Testis (tissue), 3 donors: ENCODE measurements around the gene MEIS2. TPM values are rescaled to one million over a fixed set of nuclear protein-coding genes. Genes with fewer than 3 reads are reported as not detected.
A peak's percentile ranks its signal among the peaks of the same experiment; 100 is the strongest.

ENCODE experiments used
- DNase-seq: peaks from one replicate; pipeline ENCODE4 v3.0.0-alpha.2; 2019
- H3K27ac ChIP-seq, 2 donors: fragments of 200-600 bp; sonication (generic); one replicate each; pipeline ENCODE4 v1.5.1; 2019
- H3K27me3 ChIP-seq: fragments of 200-600 bp; sonication (generic); one replicate; pipeline ENCODE4 v1.5.1; 2019
- H3K36me3 ChIP-seq: fragments of 200-600 bp; sonication (generic); one replicate; pipeline ENCODE4 v1.5.1; 2017; ENCODE audit warnings: low read depth; ENCODE audit errors: missing control alignments
- H3K4me1 ChIP-seq: fragments of 200-600 bp; sonication (generic); one replicate; pipeline ENCODE4 v1.5.1; 2019
- H3K4me3 ChIP-seq, 2 donors: fragments of 200-600 bp; sonication (generic); one replicate each; pipeline ENCODE4 v1.5.1; 2017 to 2019
- H3K9me3 ChIP-seq: fragments of 200-600 bp; sonication (generic); one replicate; pipeline ENCODE4 v1.5.1; 2017
- POLR2A ChIP-seq: fragments of 450-650 bp; IDR thresholded peaks from one replicate; pipeline ENCODE4 v1.6.1; 2017; ENCODE audit warnings: antibody characterized with exemption, mild to moderate bottlenecking, moderate library complexity
- WGBS, 2 donors: methylation state at CpG; one replicate each; pipeline ENCODE4 v1.1.5; 2018; 5-methylcytosine and 5-hydroxymethylcytosine counted together
- intact Hi-C: fragments of 100-400 bp; cut with DNase I; formaldehyde crosslinking; loops from one replicate; pipeline ENCODE4 v1.15.1; 2023; ENCODE audit warnings: low total_unique reads
- polyA plus RNA-seq: library from polyadenylated mRNA; stranded (reverse); fragments of 350-450 nt; fragmentation: Illumina TruSeq; extraction: RNeasy Lipid Tissue Mini Kit (QIAGEN cat#74804); gene quantifications from one replicate; pipeline ENCODE4 v1.2.3, GENCODE V29; 2014; ENCODE audit warnings: low read depth, low replicate concordance; ENCODE audit not compliant: insufficient read depth
- total RNA-seq, 2 donors: library from RNA; depleted of rRNA; stranded (reverse); fragments of >200 nt; gene quantifications; one replicate each; pipeline ENCODE4 v1.2.3, GENCODE V29; 2016
- TF ChIP-seq, protein P1 (sequence below), 3 experiments: fragments of 450-650 bp in 2 of 3; fragments of 200-600 bp in 1 of 3; sonication (generic) in 1 of 3; IDR thresholded peaks; one replicate each; pipeline ENCODE4 v1.5.1; 2016 to 2019; ENCODE audit warnings: antibody characterized with exemption in 3 of 3, mild to moderate bottlenecking in 2 of 3, moderate library complexity in 1 of 3

MEIS2 gene
- total and polyA plus RNA-seq, 3 donors from 2014 or later: 7.0 to 19.4 (median 15.7) TPM

DNA sequence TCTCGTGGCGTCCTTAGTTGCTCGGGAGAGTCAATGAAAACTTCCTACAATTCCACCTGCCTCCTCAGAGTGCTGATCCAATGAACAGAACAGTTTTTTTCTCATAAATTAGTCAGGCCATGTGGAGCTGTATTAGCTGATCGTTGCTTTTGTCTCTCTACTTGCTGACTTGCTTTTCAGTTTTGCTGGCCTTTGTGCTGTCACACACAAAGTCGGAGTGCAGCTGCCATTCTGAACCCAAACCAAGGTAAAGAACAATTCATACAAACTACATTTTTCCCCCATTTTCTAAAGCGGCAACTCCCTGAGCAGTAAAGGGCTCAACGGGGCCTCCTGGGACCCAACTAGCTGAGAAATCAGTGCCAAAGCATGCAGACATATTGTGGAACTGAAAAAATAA is 43.1 kb downstream of the MEIS2 start:
- Histone ChIP-seq H3K36me3 (peaks cover 3% of the 10 kb centered on the region), H3K4me3 (no peak overlapping the region), H3K27me3 (no peaks in the 10 kb centered on the region), H3K4me1 (no peaks in the 10 kb centered on the region), H3K9me3 (no peaks in the 10 kb centered on the region), H3K27ac (no peak overlapping the region)
- TF ChIP-seq, protein P1, sequence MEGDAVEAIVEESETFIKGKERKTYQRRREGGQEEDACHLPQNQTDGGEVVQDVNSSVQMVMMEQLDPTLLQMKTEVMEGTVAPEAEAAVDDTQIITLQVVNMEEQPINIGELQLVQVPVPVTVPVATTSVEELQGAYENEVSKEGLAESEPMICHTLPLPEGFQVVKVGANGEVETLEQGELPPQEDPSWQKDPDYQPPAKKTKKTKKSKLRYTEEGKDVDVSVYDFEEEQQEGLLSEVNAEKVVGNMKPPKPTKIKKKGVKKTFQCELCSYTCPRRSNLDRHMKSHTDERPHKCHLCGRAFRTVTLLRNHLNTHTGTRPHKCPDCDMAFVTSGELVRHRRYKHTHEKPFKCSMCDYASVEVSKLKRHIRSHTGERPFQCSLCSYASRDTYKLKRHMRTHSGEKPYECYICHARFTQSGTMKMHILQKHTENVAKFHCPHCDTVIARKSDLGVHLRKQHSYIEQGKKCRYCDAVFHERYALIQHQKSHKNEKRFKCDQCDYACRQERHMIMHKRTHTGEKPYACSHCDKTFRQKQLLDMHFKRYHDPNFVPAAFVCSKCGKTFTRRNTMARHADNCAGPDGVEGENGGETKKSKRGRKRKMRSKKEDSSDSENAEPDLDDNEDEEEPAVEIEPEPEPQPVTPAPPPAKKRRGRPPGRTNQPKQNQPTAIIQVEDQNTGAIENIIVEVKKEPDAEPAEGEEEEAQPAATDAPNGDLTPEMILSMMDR (IDR thresholded peaks at IDR 0.05): no peak
- TF ChIP-seq POLR2A: no peak
- WGBS, 2 donors: 81 to 83% methylated on average over 7 of the region's 7 CpGs
- no peak for DNase-seq
- intact Hi-C loops: no loop called here

DNA sequence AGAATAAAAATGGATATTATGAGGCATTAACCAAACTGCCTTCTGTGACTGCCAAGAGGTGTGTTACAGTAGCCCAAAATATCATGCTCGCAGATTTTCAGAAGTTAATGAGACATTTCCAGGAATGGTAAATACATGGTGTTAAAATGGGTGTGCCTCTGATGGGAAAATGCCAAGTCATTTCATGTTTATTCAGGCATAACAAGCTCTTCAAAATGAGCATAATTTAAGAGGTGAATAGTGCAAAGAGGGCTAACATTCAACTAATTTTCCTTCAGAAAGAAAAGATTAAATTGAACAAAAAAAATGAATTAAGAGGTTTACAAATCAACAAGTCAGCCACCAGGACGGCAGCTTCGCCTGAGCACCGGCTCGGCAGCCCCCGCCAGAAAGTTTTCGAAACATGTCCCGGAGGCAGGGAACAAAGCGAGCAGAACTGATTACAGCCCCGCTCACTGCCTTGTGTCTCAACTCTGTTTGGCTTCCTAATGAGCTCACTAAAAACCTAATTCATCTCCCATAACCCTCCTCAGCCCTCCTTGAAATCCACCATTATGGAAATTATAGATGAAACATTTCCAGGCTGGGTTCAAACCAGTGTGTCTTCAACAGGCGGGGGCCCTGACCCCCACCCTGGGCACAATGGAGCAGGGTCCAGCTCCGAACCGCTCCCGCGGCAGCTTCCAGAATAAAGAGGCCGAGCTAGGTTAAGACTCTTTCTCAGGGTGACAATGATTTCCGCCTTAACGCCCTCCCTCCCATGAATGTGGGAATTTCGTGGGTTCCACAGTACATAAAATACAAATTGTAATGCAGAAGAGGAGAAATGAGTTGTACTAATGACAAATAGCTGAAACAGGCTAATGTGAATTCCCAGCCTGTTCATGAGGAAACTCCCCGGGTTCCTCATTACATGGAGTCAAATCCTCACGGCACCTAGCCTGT is 43.9 kb downstream of the MEIS2 start:
- DNase-seq: peak; percentile 51
- Histone ChIP-seq H3K27ac (no peak overlapping the region), H3K27me3 (no peaks in the 10 kb centered on the region), H3K9me3 (no peaks in the 10 kb centered on the region), H3K36me3 (peaks cover 3% of the 10 kb centered on the region), H3K4me3 (peak overlapping the region in 1 of 2 donors; percentile 29), H3K4me1 (no peaks in the 10 kb centered on the region)
- 51 to 53% methylated on average over 21 of the region's 21 CpGs for whole genome bisulfite sequencing, 2 donors
- intact Hi-C loops: no loop called here
- TF ChIP-seq, protein P1 (IDR thresholded peaks at IDR 0.05): no peak
- no peak for TF ChIP-seq POLR2A

DNA sequence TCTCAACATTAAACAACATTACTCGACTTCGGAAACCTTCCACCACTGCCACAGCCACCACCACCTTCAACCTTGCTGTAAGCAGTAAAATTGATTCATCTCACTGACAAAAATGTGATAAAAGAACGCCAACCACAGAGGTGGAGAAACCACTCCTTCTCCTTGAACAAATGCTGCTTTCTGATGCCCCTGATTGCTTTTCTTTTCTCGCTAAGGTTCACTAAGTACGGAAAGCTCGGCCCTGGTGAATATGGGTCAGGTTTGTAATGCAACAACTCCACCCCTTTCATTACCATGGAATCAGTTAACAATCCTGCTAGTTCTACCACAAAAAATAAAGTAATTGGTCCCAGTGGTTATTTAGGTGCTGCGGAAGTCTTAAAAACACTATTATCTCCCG is 44.9 kb downstream of the MEIS2 start:
- intact Hi-C loops: no loop called here
- H3K4me1 ChIP-seq: no peaks in the 10 kb centered on the region

DNA sequence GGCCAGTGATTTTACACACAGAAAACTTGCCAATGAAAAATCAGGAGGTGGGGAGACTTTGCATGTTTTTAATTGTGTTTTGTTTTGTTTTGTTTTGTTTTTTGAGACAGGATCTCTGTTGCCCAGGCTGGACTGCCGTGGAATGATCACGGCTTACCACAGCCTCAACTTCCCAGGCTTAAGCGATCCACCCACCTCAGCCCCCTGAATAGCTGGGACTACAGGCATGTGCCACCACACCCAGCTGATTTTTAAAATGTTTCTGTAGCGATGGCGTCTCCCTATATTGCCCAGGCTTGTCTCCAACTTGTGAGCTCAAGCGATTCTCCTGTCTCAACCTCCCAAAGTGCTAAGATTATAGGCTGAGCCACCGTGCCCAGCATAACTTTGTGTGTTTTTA is 46.0 kb downstream of the MEIS2 start:
- WGBS, 2 donors: 96 to 97% methylated on average over 7 of the region's 7 CpGs
- intact Hi-C loops: no loop called here
- Histone ChIP-seq H3K4me1 (no peaks in the 10 kb centered on the region), H3K36me3 (peaks cover 3% of the 10 kb centered on the region), H3K4me3 (no peak overlapping the region), H3K9me3 (no peaks in the 10 kb centered on the region), H3K27me3 (no peaks in the 10 kb centered on the region), H3K27ac (no peak overlapping the region)
- no peak for DNase-seq
- TF ChIP-seq, protein P1 (IDR thresholded peaks at IDR 0.05): no peak
- TF ChIP-seq POLR2A: no peak

More for the DNA sequence above, 44.9 kb downstream of the MEIS2 start:
- TF ChIP-seq, protein P1 (IDR thresholded peaks at IDR 0.05): no peak
- no peak for TF ChIP-seq POLR2A
- Histone ChIP-seq H3K36me3 (peaks cover 3% of the 10 kb centered on the region), H3K27ac (no peak overlapping the region), H3K4me3 (no peak overlapping the region), H3K9me3 (no peaks in the 10 kb centered on the region), H3K27me3 (no peaks in the 10 kb centered on the region)
- WGBS, 2 donors: 84 to 93% methylated on average over 8 of the region's 8 CpGs
- no peak for DNase-seq
